Body of pancreas (tissue), 4 donors: ENCODE data around the gene CD6.

Experiments used
- CTCF ChIP-seq, 7 experiments: fragments of 450-650 bp in 4 of 7; fragments of 200-600 bp in 3 of 7; sonication (generic) in 3 of 7; IDR thresholded peaks; one replicate each; pipeline ENCODE4 v1.5.1; 2016 to 2019; ENCODE audit warnings: antibody characterized with exemption in 7 of 7
- POLR2A ChIP-seq, 3 donors: fragments of 450-650 bp; IDR thresholded peaks; one replicate each; pipeline ENCODE4 v1.6.1; 2016; ENCODE audit warnings: antibody characterized with exemption in 3 of 3, mild to moderate bottlenecking in 2 of 3

- TF ChIP-seq CTCF (IDR thresholded peaks at IDR 0.05), result no peak
- TF ChIP-seq POLR2A (IDR thresholded peaks at IDR 0.05), result no peak
These were observed 17.7 kb upstream of the CD6 start for GRCh38 chr11:60953781-60954180.
